Osteocyte (in vitro differentiated cells): ENCODE measurements around the gene PEAR1. TPM values are rescaled to one million over a fixed set of nuclear protein-coding genes. Genes with fewer than 3 reads are reported as not detected.

Experiments used
- DNase-seq: peaks from one replicate; pipeline ENCODE4 v3.0.0; 2021; ENCODE audit warnings: mixed read lengths; ENCODE audit not compliant: unreplicated experiment; ENCODE audit errors: extremely low spot score
- H3K27ac Mint-ChIP-seq: one replicate; pipeline ENCODE4 v1.8.0; 2021; ENCODE audit warnings: mild to moderate bottlenecking, mixed read lengths; ENCODE audit not compliant: unreplicated experiment
- H3K27me3 Mint-ChIP-seq: one replicate; pipeline ENCODE4 v1.8.0; 2021; ENCODE audit warnings: mixed read lengths; ENCODE audit not compliant: unreplicated experiment
- H3K36me3 Mint-ChIP-seq: one replicate; pipeline ENCODE4 v1.8.0; 2021; ENCODE audit warnings: mixed read lengths; ENCODE audit not compliant: unreplicated experiment
- H3K4me1 Mint-ChIP-seq: one replicate; pipeline ENCODE4 v1.8.0; 2021; ENCODE audit warnings: mixed read lengths; ENCODE audit not compliant: unreplicated experiment
- H3K4me3 Mint-ChIP-seq: one replicate; pipeline ENCODE4 v1.8.0; 2021; ENCODE audit warnings: mild to moderate bottlenecking, moderate library complexity, mixed read lengths; ENCODE audit not compliant: unreplicated experiment
- H3K9me3 Mint-ChIP-seq: one replicate; pipeline ENCODE4 v1.8.0; 2021; ENCODE audit warnings: mixed read lengths; ENCODE audit not compliant: unreplicated experiment
- total RNA-seq: library from RNA; stranded (reverse); gene quantifications from 2 replicates; pipeline ENCODE4 v1.2.1, GENCODE V29; 2021
- TF ChIP-seq, protein P1 (sequence below): fragments of 200-600 bp; sonication (generic); IDR thresholded peaks from 2 replicates; pipeline ENCODE4 v1.5.0; 2021; ENCODE audit warnings: antibody characterized with exemption, mild to moderate bottlenecking, moderate library complexity

PEAR1 gene
- total RNA-seq, 1 donor from 2014 or later: 27.4 TPM

DNA sequence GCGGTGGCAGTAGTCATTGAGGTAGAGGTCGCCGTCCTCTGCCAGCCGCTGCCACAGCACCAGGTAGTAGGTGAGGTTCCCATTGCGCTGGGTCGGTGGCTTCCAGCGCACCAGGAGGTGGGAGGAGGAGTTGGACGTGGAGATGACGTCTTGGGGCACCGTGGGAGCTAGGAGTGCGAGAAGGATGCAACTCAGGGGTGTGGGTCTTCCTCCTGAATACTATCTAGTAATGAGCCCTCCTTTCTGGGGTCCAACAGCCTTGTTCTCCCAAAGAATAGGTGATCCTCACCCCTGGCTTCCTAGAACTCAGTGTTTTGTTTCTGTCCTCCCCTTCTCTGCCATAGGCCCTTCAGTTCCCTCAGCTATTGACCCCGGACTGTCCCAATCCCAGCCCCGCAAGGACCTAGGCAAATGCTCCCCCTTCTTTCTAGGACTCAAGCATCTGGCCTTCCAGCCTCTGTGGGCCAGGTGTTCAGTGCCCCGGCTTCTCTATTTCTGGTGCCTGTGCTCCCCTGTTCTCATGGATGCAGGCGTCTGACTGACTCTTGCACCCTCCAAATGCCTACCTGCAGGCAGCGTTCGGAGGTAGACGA lies 47.5 kb upstream of the PEAR1 start:
- TF ChIP-seq, protein P1, sequence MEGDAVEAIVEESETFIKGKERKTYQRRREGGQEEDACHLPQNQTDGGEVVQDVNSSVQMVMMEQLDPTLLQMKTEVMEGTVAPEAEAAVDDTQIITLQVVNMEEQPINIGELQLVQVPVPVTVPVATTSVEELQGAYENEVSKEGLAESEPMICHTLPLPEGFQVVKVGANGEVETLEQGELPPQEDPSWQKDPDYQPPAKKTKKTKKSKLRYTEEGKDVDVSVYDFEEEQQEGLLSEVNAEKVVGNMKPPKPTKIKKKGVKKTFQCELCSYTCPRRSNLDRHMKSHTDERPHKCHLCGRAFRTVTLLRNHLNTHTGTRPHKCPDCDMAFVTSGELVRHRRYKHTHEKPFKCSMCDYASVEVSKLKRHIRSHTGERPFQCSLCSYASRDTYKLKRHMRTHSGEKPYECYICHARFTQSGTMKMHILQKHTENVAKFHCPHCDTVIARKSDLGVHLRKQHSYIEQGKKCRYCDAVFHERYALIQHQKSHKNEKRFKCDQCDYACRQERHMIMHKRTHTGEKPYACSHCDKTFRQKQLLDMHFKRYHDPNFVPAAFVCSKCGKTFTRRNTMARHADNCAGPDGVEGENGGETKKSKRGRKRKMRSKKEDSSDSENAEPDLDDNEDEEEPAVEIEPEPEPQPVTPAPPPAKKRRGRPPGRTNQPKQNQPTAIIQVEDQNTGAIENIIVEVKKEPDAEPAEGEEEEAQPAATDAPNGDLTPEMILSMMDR: no peak
- no peak overlapping the region for H3K27ac Mint-ChIP-seq
- H3K36me3 Mint-ChIP-seq: no peaks in the 10 kb centered on the region
- no peaks in the 10 kb centered on the region for H3K4me1 Mint-ChIP-seq
- H3K27me3 Mint-ChIP-seq: peaks cover 62% of the 10 kb centered on the region
- no peak for DNase-seq
- H3K9me3 Mint-ChIP-seq: no peaks in the 10 kb centered on the region
- H3K4me3 Mint-ChIP-seq: no peak overlapping the region

DNA sequence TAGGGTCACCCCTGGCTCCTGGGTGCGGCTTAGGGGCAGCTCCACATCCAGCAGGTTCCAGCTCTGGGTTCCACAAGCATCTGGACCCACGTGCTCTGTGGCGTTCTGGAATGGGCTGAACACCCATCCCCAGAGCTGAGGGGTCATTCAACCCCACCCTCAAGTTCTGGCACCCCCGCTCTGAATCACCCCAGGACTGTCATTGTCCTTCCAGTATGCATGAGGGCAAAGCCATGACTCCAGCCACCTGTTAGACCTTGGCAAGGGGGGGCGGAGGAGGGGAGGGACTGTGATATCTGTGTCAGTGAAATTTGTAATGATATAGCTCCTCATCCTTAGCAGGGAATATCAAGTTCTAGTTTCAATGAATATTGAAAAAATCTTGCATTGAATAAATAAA lies 46.9 kb upstream of the PEAR1 start:
- H3K27ac Mint-ChIP-seq: no peak overlapping the region
- peaks cover 62% of the 10 kb centered on the region for H3K27me3 Mint-ChIP-seq
- DNase-seq: no peak
- H3K36me3 Mint-ChIP-seq: no peaks in the 10 kb centered on the region
- TF ChIP-seq, protein P1: no peak
- H3K4me1 Mint-ChIP-seq: no peaks in the 10 kb centered on the region
- H3K9me3 Mint-ChIP-seq: no peaks in the 10 kb centered on the region
- H3K4me3 Mint-ChIP-seq: no peak overlapping the region

DNA sequence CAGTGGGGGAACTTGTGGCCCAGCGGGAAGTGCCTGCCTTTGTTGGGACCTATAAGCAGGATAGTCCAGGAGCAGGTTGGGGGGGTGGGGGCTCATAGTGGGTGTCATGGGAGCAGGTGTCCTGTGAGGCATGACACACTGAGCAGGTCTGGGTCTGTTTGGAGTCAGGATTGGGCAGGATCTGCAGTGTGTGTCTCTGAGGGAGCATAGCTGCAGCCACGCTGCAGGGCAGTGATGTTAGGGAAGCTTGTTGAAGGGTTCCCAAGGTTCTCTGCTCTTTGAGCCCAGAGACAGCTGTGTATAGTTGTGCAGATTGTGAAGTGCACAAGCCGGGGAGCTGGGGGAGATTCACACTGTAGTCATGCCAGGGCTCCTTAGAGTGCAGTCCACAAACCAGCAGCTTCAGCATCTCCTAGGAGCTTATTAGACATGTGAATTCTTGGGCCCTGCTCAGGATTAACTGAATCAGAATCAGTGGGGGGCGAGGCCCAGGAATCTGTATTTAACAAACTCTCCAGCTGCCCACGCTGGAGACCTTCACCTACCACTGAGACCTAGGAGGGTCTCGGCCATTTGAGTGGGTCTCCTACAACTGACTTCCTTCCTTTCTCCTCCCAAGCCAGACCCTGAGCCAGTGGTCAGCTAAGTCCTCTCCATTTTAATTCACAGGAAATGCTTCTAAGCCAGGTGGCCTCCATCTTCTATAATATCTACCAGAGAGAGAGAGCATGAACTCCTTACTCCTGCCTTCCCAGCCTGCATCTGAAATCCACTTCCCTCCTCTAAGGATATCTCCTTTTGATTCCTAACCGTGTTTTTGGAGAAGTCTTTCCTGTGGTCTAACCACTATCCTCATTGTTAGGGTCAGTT lies 45.7 kb upstream of the PEAR1 start:
- TF ChIP-seq, protein P1: no peak
- peaks cover 57% of the 10 kb centered on the region for H3K27me3 Mint-ChIP-seq
- no peaks in the 10 kb centered on the region for H3K9me3 Mint-ChIP-seq
- no peak overlapping the region for H3K27ac Mint-ChIP-seq
- DNase-seq: no peak
- H3K4me1 Mint-ChIP-seq: peaks cover 7% of the 10 kb centered on the region
- H3K36me3 Mint-ChIP-seq: no peaks in the 10 kb centered on the region
- H3K4me3 Mint-ChIP-seq: no peak overlapping the region

DNA sequence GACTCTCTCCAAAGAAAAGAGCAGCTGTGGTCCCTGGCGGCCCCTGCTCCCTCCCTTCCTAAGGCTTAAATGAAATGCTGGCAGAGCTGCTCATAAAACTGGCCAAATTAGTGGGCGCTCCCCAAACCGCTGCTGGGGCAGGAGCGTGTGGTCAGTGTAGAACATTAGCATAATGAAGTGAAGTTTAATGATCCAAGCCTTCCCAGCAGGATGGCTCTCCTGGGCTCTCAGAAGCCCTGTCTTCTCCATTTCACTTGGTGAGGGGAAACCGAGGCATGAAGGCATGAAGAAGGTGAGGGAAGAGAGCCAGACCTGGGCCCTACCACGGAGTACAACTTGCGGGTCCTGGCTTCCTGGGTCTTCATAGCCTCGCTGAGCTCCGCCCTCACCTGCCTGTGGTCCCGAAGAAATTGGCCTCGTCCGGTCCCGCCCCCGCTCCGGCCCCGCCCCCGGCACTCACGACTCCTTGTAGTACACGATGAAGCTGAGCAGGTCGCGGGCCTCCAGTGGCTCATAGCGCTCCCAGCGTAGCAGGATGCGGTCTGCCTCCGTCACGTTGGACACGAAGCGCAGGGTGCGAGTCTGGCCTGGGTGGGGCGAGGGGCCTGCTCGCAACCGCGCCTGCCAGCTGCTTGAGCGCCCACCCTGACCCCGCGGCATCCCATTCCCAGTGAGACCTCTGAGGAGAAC lies 44.9 kb upstream of the PEAR1 start:
- DNase-seq: no peak
- peaks cover 57% of the 10 kb centered on the region for H3K27me3 Mint-ChIP-seq
- no peak overlapping the region for H3K27ac Mint-ChIP-seq
- H3K4me1 Mint-ChIP-seq: peaks cover 10% of the 10 kb centered on the region
- no peak overlapping the region for H3K4me3 Mint-ChIP-seq
- no peaks in the 10 kb centered on the region for H3K36me3 Mint-ChIP-seq
- TF ChIP-seq, protein P1: no peak
- H3K9me3 Mint-ChIP-seq: no peaks in the 10 kb centered on the region

DNA sequence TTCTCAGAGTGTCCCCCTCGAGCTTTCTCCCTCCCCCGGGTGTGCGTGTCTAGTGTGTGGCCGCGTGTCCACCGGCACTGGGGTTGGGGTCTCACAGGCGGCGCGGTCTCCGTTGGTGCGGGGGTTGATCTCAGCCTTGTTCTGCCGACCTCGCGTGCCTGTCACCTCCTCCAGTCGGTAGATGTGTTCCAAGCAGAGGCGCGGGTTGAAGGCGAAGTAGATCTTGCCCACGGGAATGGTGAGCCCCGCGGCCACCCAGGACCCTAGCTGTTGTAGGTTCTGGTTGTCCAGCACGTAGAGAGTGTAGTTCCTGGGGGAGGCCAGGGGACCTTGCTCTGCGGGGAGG lies 44.4 kb upstream of the PEAR1 start:
- Mint-ChIP-seq H3K4me1 (peaks cover 10% of the 10 kb centered on the region), H3K36me3 (no peaks in the 10 kb centered on the region), H3K27ac (no peak overlapping the region), H3K9me3 (no peaks in the 10 kb centered on the region), H3K27me3 (peaks cover 55% of the 10 kb centered on the region), H3K4me3 (no peak overlapping the region)
- TF ChIP-seq, protein P1: no peak
- DNase-seq: no peak
